ENCODE results near the gene APC. TPM values are rescaled to one million over a fixed set of nuclear protein-coding genes. Genes with fewer than 3 reads are reported as not detected.

APC gene
- total and polyA plus RNA-seq, 10 of the 15 experiments (the other 5 are each of a cell fraction or from before 2014, with no cell fraction given), result 3.2 to 23.3 (median 13.8) TPM

- TF ChIP-seq ATF3 (IDR thresholded peaks at IDR 0.05; ENCODE audit: borderline replicate concordance, extremely low read depth, low read depth, low read length) (no peak), SKIL (IDR thresholded peaks at IDR 0.05; ENCODE audit: low read depth, poor library complexity, severe bottlenecking) (no peak), MYB (IDR thresholded peaks at IDR 0.05; ENCODE audit: borderline replicate concordance, low read depth, low read length) (no peak), CREM (IDR thresholded peaks at IDR 0.05; ENCODE audit: low read depth) (no peak), SMC3 (IDR thresholded peaks at IDR 0.05; ENCODE audit: borderline replicate concordance, low read length) (no peak), MEF2A (IDR thresholded peaks at IDR 0.05; ENCODE audit: insufficient read depth, low read depth, low read length) (no peak)
Measured at GRCh38 chr5:112694853-112695709, 42.6 kb upstream of the APC start (continued).

- ChIA-PET RAD21 (ENCODE audit: unreplicated experiment) (interaction anchor here (1.1 kb wide), 1 partner anchor 61 kb away, joined by 5 read pairs; no protein-coding TSS in a partner anchor), CTCF (interaction anchor here (0.9 to 1.5 kb wide), 2 partner anchors 10 to 60 kb away, joined by 4 to 9 read pairs; no protein-coding TSS in a partner anchor), POLR2A (interaction anchor here (0.6 to 2.9 kb wide), 3 partner anchors 12 to 26 kb away, joined by 3 to 9 read pairs (median 5); no protein-coding TSS in a partner anchor), SMC1A (ENCODE audit: uncharacterized antibody, unreplicated experiment) (interaction anchor here (0.7 to 3.7 kb wide), 9 partner anchors 8 to 63 kb away, joined by 3 to 19 read pairs (median 4); no protein-coding TSS in a partner anchor)
- no peaks in the 10 kb centered on the region for H3K9me3 ChIP-seq (replicated peaks; ENCODE audit: control insufficient read depth, insufficient read depth, low read length)
- TF ChIP-seq CTCF (IDR thresholded peaks at IDR 0.05 in 2 of 3, conservative IDR thresholded peaks at IDR 0.05 in 1 of 3; ENCODE audit: control insufficient read depth in 2 of 3, extremely low read depth in 1 of 3, insufficient read depth in 1 of 3, low read depth in 3 of 3, low read length in 3 of 3) (no peak), CREM (IDR thresholded peaks at IDR 0.05; ENCODE audit: low read depth) (no peak), SPI1 (IDR thresholded peaks at IDR 0.05; ENCODE audit: borderline replicate concordance, insufficient read depth, low read depth, low read length) (no peak), ZNF274 (IDR thresholded peaks at IDR 0.05; ENCODE audit: insufficient read depth, insufficient read length) (no peak), YY1 (IDR thresholded peaks at IDR 0.05; ENCODE audit: low read depth, low read length) (no peak), ZNF24 (IDR thresholded peaks at IDR 0.05) (no peak)
- TF ChIP-seq, protein P1, sequence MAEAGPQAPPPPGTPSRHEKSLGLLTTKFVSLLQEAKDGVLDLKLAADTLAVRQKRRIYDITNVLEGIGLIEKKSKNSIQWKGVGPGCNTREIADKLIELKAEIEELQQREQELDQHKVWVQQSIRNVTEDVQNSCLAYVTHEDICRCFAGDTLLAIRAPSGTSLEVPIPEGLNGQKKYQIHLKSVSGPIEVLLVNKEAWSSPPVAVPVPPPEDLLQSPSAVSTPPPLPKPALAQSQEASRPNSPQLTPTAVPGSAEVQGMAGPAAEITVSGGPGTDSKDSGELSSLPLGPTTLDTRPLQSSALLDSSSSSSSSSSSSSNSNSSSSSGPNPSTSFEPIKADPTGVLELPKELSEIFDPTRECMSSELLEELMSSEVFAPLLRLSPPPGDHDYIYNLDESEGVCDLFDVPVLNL (IDR thresholded peaks at IDR 0.05; ENCODE audit: low read depth, low read length), result no peak
- H3K27ac ChIP-seq (ENCODE audit: control insufficient read depth, insufficient read depth), result no peak overlapping the region
- in situ Hi-C loops (cut with MboI), result no loop called here
- H3K27me3 ChIP-seq (replicated peaks in 1 of 2; ENCODE audit: control insufficient read depth in 2 of 2, insufficient read depth in 2 of 2, low read length in 1 of 2), result no peaks in the 10 kb centered on the region
- no peaks in the 10 kb centered on the region for H3K79me2 ChIP-seq (ENCODE audit: control insufficient read depth, insufficient read depth, low read length)
- H3K9ac ChIP-seq (ENCODE audit: control insufficient read depth, insufficient read depth, low read length), result no peak overlapping the region
- H3K4me2 ChIP-seq (ENCODE audit: control insufficient read depth, insufficient read depth), result no peak overlapping the region
- no TSS peak for BruUV-seq (replicated peaks)
- no peak for ATAC-seq
- DNase-seq (ENCODE audit: low read depth, low spot score), result no peak
- FAIRE-seq, result no peak
- WGBS (ENCODE audit: insufficient coverage, insufficient replicate concordance, low lambda C conversion rate, missing lambda C conversion rate), result 57% methylated on average over 5 of the region's 5 CpGs
- peaks cover 8% of the 10 kb centered on the region for H3K4me1 ChIP-seq (ENCODE audit: control insufficient read depth, insufficient read depth, low read length)
- no peaks in the 10 kb centered on the region for H3K36me3 ChIP-seq (ENCODE audit: control insufficient read depth in 2 of 2, insufficient read depth in 2 of 2, low read length in 1 of 2)
- no peaks in the 10 kb centered on the region for H4K20me1 ChIP-seq (ENCODE audit: control insufficient read depth, insufficient read depth)
- intact Hi-C loops (cut with micrococcal nuclease; ENCODE audit: unreplicated experiment), result loop anchor here (10.0 kb wide), 1 partner anchor 218 kb away; no protein-coding TSS in a partner anchor
- H2AFZ ChIP-seq (ENCODE audit: control insufficient read depth, low read depth, low read length), result no peak overlapping the region
- no peak overlapping the region for H3K4me3 ChIP-seq
Measured at GRCh38 chr5:112696786-112697185, 40.9 kb upstream of the APC start.

Data from GM12878 (cell line).